Endothelial cell of umbilical vein (primary cell): ENCODE results near the gene HABP2. TPM values are rescaled to one million over a fixed set of nuclear protein-coding genes. Genes with fewer than 3 reads are reported as not detected.

Source experiments
- BruUV-seq: library from RNA; stranded (reverse); fragments of 400-500 nt; replicated peaks from 2 replicates; lab custom pipeline; 2021; lab: Mats Ljungman, UMichigan
- CTCF ChIA-PET: fragments of 300-600, 350-600 bp; sonication (Branson Sonifier 250); formaldehyde crosslinking; loops from one replicate; lab custom pipeline; 2021; ENCODE audit warnings: antibody characterized with exemption, inconsistent platforms; lab: Charles Lee
- POLR2A ChIA-PET: fragments of 300-600, 350-600 bp; sonication (Branson Sonifier 250); formaldehyde crosslinking; loops from one replicate; lab custom pipeline; 2021; ENCODE audit warnings: antibody characterized with exemption, inconsistent platforms; lab: Charles Lee
- DNase-seq: peaks from one replicate; pipeline ENCODE4 v3.0.0-alpha.2; 2011; ENCODE audit warnings: low read depth, low spot score
- FAIRE-seq: peaks from 2 replicates; lab custom pipeline; 2011; peaks lifted over from hg19 to GRCh38; lab: Jason Lieb, UNC
- H2AFZ ChIP-seq: 2 replicates; pipeline ENCODE4 v1.6.0; 2012; ENCODE audit warnings: low read depth, low read length, control low read depth, inconsistent platforms
- H3K27ac ChIP-seq: 2 replicates; pipeline ENCODE4 v1.5.1; 2011; ENCODE audit warnings: low read depth, mild to moderate bottlenecking, control low read depth, low read length, moderate library complexity; ENCODE audit not compliant: insufficient read depth
- H3K27me3 ChIP-seq, 2 experiments: 2 replicates each; pipeline versions ENCODE4 v1.6.0 to v1.6.1; 2011; ENCODE audit warnings: low read length in 2 of 2, mixed read lengths in 1 of 2; ENCODE audit not compliant: control insufficient read depth in 2 of 2, insufficient read depth in 2 of 2
- H3K36me3 ChIP-seq, 2 experiments: 2 replicates in 1 of 2; 3 replicates in 1 of 2; pipeline ENCODE4 v1.5.1; 2011; ENCODE audit warnings: low read length in 2 of 2, mild to moderate bottlenecking in 1 of 2, moderate library complexity in 1 of 2; ENCODE audit not compliant: control insufficient read depth in 2 of 2, insufficient read depth in 2 of 2; ENCODE audit errors: extremely low read depth in 1 of 2
- H3K4me1 ChIP-seq: 3 replicates; pipeline ENCODE4 v1.5.1; 2011; ENCODE audit warnings: mild to moderate bottlenecking, low read length; ENCODE audit not compliant: control insufficient read depth, insufficient read depth; ENCODE audit errors: extremely low read depth
- H3K4me2 ChIP-seq: 2 replicates; pipeline ENCODE4 v1.6.1; 2011; ENCODE audit warnings: low read length, control low read depth, mixed read lengths; ENCODE audit not compliant: insufficient read depth
- H3K4me3 ChIP-seq, 3 experiments: fragments of 200-600 bp in 1 of 3; sonication (generic), shearing (Covaris generic) in 1 of 3; replicated peaks in 1 of 3; 2 replicates each; pipeline ENCODE4 v1.5.1; 2011 to 2016; ENCODE audit warnings: control low read depth in 3 of 3, low read length in 3 of 3, mild to moderate bottlenecking in 2 of 3, inconsistent platforms in 1 of 3, low read depth in 1 of 3, moderate library complexity in 1 of 3; ENCODE audit not compliant: insufficient read depth in 1 of 3
- H3K79me2 ChIP-seq: 2 replicates; pipeline ENCODE4 v1.6.0; 2012; ENCODE audit warnings: low read length, inconsistent platforms; ENCODE audit not compliant: control insufficient read depth, insufficient read depth
- H3K9ac ChIP-seq: replicated peaks from 2 replicates; pipeline ENCODE3; 2011; ENCODE audit warnings: low read length, control low read depth; ENCODE audit not compliant: insufficient read depth; ENCODE audit errors: extremely low read depth
- H3K9me1 ChIP-seq: replicated peaks from 3 replicates; pipeline ENCODE4 v1.6.0; 2011; ENCODE audit warnings: mild to moderate bottlenecking, low read length; ENCODE audit not compliant: control insufficient read depth, insufficient read depth; ENCODE audit errors: extremely low read depth
- H3K9me3 ChIP-seq: replicated peaks from 2 replicates; pipeline ENCODE4 v1.5.1; 2012; ENCODE audit warnings: low read length, inconsistent platforms; ENCODE audit not compliant: control insufficient read depth, insufficient read depth
- H4K20me1 ChIP-seq: replicated peaks from 2 replicates; pipeline ENCODE3; 2011; ENCODE audit warnings: mild to moderate bottlenecking, low read length; ENCODE audit not compliant: control insufficient read depth, insufficient read depth; ENCODE audit errors: extremely low read depth
- CTCF ChIP-seq, 2 donors: IDR thresholded peaks; 1 replicate in 1 of 2; 2 replicates in 1 of 2; pipeline ENCODE4 v1.5.1; 2011; ENCODE audit warnings: low read length in 2 of 2, mild to moderate bottlenecking in 2 of 2, moderate library complexity in 2 of 2, control low read depth in 1 of 2, inconsistent platforms in 1 of 2, low read depth in 1 of 2; ENCODE audit not compliant: insufficient read depth in 1 of 2; ENCODE audit errors: extremely low read depth in 1 of 2
- EZH2 ChIP-seq: IDR thresholded peaks from 2 replicates; pipeline ENCODE4 v1.6.1; 2012; ENCODE audit warnings: borderline replicate concordance, low read depth, mild to moderate bottlenecking, moderate library complexity, low read length, inconsistent platforms; ENCODE audit not compliant: severe bottlenecking
- FOS ChIP-seq: IDR thresholded peaks from 2 replicates; pipeline ENCODE4 v1.6.1; 2011; ENCODE audit warnings: mild to moderate bottlenecking, low read length, moderate library complexity, borderline replicate concordance; ENCODE audit not compliant: insufficient read depth
- GATA2 ChIP-seq: IDR thresholded peaks from 2 replicates; pipeline ENCODE4 v1.7.0; 2011; ENCODE audit warnings: low read depth, mild to moderate bottlenecking, moderate library complexity, mixed read lengths, low read length; ENCODE audit not compliant: insufficient read length, insufficient read depth
- MAX ChIP-seq: IDR thresholded peaks from 2 replicates; pipeline ENCODE4 v1.6.1; 2011; ENCODE audit not compliant: insufficient read depth, insufficient read length
- MYC ChIP-seq: IDR thresholded peaks from one replicate; pipeline ENCODE4 v1.6.1; 2011; ENCODE audit warnings: mild to moderate bottlenecking, low read depth, low read length
- POLR2A ChIP-seq: IDR thresholded peaks from 2 replicates; pipeline ENCODE4 v1.6.1; 2012; ENCODE audit warnings: low read depth, mild to moderate bottlenecking, control low read depth, low read length
- dilution Hi-C: fragments of 300-500 bp; cut with MboI; formaldehyde crosslinking; loops from one replicate; pipeline ENCODE4 v1.15.0; 2019; ENCODE audit warnings: low sequenced_read_pairs; ENCODE audit not compliant: extremely low pct_ligation_motif_present
- intact Hi-C: fragments of 100-400 bp; cut with micrococcal nuclease; formaldehyde crosslinking; loops from one replicate; pipeline ENCODE4 v1.10.0; 2022
- polyA plus RNA-seq, 4 experiments: library from polyadenylated mRNA; depleted of rRNA in 3 of 4; stranded (reverse) in 3 of 4; unstranded in 1 of 4; fragments of >200 nt; gene quantifications; 2 replicates each; pipeline versions ENCODE4 v1.2.1 to v1.2.3, GENCODE V29; 2011 to 2012; ENCODE audit warnings: missing spikeins in 1 of 4
- total RNA-seq: library from RNA; stranded (reverse); gene quantifications from 2 replicates; pipeline ENCODE4 v1.2.3, GENCODE V29; 2021

Gene HABP2
- total and polyA plus RNA-seq, 2 donors (not counting 3 experiments of a cell fraction or from before 2014, with no cell fraction given), result 0.04 TPM; not detected in 1

- no peak overlapping the region for H3K4me2 ChIP-seq
- intact Hi-C loops, result loop anchor here (5.0 kb wide), 1 partner anchor 395 kb away; no protein-coding TSS in a partner anchor
- H3K27me3 ChIP-seq, result peaks cover 0 to 1% of the 10 kb centered on the region in 2 experiments
- TF ChIP-seq CTCF (IDR thresholded peaks at IDR 0.05; ENCODE audit: extremely low read depth in 1 of 2, insufficient read depth in 1 of 2, low read depth in 1 of 2, low read length in 2 of 2) (no peak), EZH2 (no peak), MYC (no peak), FOS (no peak), MAX (no peak), POLR2A (no peak), GATA2 (no peak)
- no peaks in the 10 kb centered on the region for H4K20me1 ChIP-seq
- POLR2A ChIA-PET, result no interaction called here
- no peak overlapping the region for H2AFZ ChIP-seq
- BruUV-seq, result no TSS peak
- no peaks in the 10 kb centered on the region for H3K9me1 ChIP-seq
- CTCF ChIA-PET, result interaction anchor here (1.0 to 2.5 kb wide), 4 partner anchors 19 to 137 kb away, joined by 3 to 10 read pairs (median 6); no protein-coding TSS in a partner anchor
- dilution Hi-C loops, result no loop called here
- DNase-seq (no peak), FAIRE-seq (no peak)
- H3K79me2 ChIP-seq, result no peaks in the 10 kb centered on the region
- no peaks in the 10 kb centered on the region for H3K9me3 ChIP-seq
- H3K4me3 ChIP-seq, result no peak overlapping the region
- H3K27ac ChIP-seq, result no peak overlapping the region
- no peak overlapping the region for H3K9ac ChIP-seq
- H3K4me1 ChIP-seq, result no peaks in the 10 kb centered on the region
- no peaks in the 10 kb centered on the region for H3K36me3 ChIP-seq
Observed at GRCh38 chr10:113522460-113522859, 30.4 kb upstream of the HABP2 start.
